Osteocyte (in vitro differentiated cells): ENCODE measurements around the gene PLA2G2D. TPM values are rescaled to one million over a fixed set of nuclear protein-coding genes. Genes with fewer than 3 reads are reported as not detected.

ENCODE experiments used
- DNase-seq: peaks from one replicate; pipeline ENCODE4 v3.0.0; 2021; ENCODE audit warnings: mixed read lengths; ENCODE audit not compliant: unreplicated experiment; ENCODE audit errors: extremely low spot score
- H3K27ac Mint-ChIP-seq: one replicate; pipeline ENCODE4 v1.8.0; 2021; ENCODE audit warnings: mild to moderate bottlenecking, mixed read lengths; ENCODE audit not compliant: unreplicated experiment
- H3K27me3 Mint-ChIP-seq: one replicate; pipeline ENCODE4 v1.8.0; 2021; ENCODE audit warnings: mixed read lengths; ENCODE audit not compliant: unreplicated experiment
- H3K36me3 Mint-ChIP-seq: one replicate; pipeline ENCODE4 v1.8.0; 2021; ENCODE audit warnings: mixed read lengths; ENCODE audit not compliant: unreplicated experiment
- H3K4me1 Mint-ChIP-seq: one replicate; pipeline ENCODE4 v1.8.0; 2021; ENCODE audit warnings: mixed read lengths; ENCODE audit not compliant: unreplicated experiment
- H3K4me3 Mint-ChIP-seq: one replicate; pipeline ENCODE4 v1.8.0; 2021; ENCODE audit warnings: mild to moderate bottlenecking, moderate library complexity, mixed read lengths; ENCODE audit not compliant: unreplicated experiment
- H3K9me3 Mint-ChIP-seq: one replicate; pipeline ENCODE4 v1.8.0; 2021; ENCODE audit warnings: mixed read lengths; ENCODE audit not compliant: unreplicated experiment
- total RNA-seq: library from RNA; stranded (reverse); gene quantifications from 2 replicates; pipeline ENCODE4 v1.2.1, GENCODE V29; 2021
- TF ChIP-seq, protein P1 (sequence below): fragments of 200-600 bp; sonication (generic); IDR thresholded peaks from 2 replicates; pipeline ENCODE4 v1.5.0; 2021; ENCODE audit warnings: antibody characterized with exemption, mild to moderate bottlenecking, moderate library complexity

The PLA2G2D gene
- total RNA-seq, 1 donor from 2014 or later = not detected

DNA sequence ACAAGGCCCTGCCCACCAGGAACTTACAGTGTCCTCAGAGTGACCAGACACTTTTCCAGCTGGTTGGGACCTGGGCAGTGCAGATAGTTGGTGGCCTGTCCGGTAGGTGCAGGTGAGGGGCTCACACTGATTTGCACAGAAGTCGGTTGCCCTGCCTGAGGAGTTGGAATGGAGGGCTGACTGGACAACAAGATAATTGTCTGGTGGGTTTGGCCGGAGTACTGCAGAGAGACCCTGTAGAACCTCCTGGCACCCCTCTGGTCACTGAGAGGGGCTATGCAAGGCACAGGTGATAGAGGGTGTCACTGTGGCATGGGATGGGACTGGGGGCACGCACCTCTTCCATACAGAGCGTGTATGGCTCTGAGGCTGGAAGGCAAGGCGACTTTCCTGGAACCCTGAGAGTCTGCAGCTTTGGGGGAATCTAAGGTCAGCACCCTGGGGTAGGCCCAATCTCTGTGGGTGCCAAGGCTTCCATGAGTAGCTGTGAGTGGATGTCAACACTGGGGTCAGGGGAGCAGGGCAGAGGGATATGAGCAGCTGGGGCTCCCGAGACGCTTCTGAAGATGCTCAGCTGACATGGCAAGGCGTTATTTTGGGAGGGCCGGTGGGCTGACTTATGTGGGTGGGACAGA is 7.6 kb upstream of the PLA2G2D start:
- TF ChIP-seq, protein P1, sequence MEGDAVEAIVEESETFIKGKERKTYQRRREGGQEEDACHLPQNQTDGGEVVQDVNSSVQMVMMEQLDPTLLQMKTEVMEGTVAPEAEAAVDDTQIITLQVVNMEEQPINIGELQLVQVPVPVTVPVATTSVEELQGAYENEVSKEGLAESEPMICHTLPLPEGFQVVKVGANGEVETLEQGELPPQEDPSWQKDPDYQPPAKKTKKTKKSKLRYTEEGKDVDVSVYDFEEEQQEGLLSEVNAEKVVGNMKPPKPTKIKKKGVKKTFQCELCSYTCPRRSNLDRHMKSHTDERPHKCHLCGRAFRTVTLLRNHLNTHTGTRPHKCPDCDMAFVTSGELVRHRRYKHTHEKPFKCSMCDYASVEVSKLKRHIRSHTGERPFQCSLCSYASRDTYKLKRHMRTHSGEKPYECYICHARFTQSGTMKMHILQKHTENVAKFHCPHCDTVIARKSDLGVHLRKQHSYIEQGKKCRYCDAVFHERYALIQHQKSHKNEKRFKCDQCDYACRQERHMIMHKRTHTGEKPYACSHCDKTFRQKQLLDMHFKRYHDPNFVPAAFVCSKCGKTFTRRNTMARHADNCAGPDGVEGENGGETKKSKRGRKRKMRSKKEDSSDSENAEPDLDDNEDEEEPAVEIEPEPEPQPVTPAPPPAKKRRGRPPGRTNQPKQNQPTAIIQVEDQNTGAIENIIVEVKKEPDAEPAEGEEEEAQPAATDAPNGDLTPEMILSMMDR = no peak
- no peak overlapping the region for H3K27ac Mint-ChIP-seq
- H3K4me3 Mint-ChIP-seq = no peak overlapping the region
- no peak for DNase-seq
- H3K4me1 Mint-ChIP-seq = no peaks in the 10 kb centered on the region
- no peaks in the 10 kb centered on the region for H3K36me3 Mint-ChIP-seq
- H3K27me3 Mint-ChIP-seq = peaks cover under 1% of the 10 kb centered on the region
- H3K9me3 Mint-ChIP-seq = peaks cover 6% of the 10 kb centered on the region

DNA sequence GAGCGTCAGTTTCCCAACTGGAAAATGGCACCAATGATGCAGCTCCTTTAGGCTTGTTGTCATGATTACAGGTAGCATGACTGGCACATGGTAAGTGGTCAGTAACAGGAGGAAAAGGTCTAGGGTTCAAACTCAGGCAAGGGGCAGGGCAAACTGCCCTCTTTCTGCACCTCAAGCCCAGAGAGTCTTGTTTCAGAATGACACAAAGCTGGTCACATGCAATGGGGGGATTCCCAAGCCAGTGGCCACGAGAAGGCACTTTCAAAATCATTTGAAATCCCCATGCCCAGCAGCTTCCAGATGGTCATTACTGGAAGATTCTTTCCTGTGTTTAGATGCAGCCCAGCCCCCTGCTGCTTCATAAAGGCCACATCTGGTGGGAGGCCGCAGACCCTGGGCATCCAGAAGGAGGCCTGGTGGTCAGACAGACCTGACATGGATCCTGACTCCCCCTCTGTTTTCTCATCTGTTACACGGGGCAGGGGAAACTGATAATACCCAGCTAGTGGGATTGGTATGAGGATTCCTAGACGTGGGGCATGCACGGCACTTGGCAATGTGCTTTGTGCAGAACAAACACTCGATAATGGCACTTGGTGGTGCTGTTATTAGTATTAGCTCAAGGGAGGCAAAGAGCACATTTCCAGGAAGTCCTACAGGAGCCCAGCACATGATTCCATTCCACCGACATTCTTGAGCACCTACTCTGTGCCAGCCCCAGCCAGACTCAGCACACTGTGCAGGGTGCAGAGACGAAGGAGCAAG is 6.9 kb upstream of the PLA2G2D start:
- TF ChIP-seq, protein P1 = no peak
- H3K9me3 Mint-ChIP-seq = peaks cover 6% of the 10 kb centered on the region
- no peaks in the 10 kb centered on the region for H3K4me1 Mint-ChIP-seq
- DNase-seq = no peak
- H3K4me3 Mint-ChIP-seq = no peak overlapping the region
- H3K27ac Mint-ChIP-seq = no peak overlapping the region
- H3K36me3 Mint-ChIP-seq = no peaks in the 10 kb centered on the region
- no peaks in the 10 kb centered on the region for H3K27me3 Mint-ChIP-seq

DNA sequence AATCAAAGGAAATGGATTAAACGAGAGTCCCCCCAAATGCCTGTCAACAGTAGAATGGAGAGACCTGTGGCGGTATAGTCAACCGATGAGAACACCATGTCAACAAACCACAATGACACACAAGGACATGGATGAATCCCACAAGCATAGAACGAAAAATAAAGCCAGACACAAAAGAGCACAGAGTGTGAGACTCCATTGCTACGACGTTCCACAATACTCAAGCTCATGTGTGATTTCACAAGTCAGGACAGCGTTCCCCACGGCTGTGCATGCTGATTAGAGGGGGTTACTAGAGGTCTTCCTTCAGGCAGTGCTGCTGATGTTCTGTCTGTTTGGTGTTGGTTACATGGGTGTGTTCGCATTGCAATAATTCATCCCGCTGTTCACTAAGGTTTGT is 5.8 kb upstream of the PLA2G2D start:
- Mint-ChIP-seq H3K9me3 (peaks cover 6% of the 10 kb centered on the region), H3K36me3 (no peaks in the 10 kb centered on the region), H3K4me1 (no peaks in the 10 kb centered on the region), H3K27ac (no peak overlapping the region), H3K27me3 (peaks cover under 1% of the 10 kb centered on the region), H3K4me3 (no peak overlapping the region)
- no peak for DNase-seq
- TF ChIP-seq, protein P1 = no peak

DNA sequence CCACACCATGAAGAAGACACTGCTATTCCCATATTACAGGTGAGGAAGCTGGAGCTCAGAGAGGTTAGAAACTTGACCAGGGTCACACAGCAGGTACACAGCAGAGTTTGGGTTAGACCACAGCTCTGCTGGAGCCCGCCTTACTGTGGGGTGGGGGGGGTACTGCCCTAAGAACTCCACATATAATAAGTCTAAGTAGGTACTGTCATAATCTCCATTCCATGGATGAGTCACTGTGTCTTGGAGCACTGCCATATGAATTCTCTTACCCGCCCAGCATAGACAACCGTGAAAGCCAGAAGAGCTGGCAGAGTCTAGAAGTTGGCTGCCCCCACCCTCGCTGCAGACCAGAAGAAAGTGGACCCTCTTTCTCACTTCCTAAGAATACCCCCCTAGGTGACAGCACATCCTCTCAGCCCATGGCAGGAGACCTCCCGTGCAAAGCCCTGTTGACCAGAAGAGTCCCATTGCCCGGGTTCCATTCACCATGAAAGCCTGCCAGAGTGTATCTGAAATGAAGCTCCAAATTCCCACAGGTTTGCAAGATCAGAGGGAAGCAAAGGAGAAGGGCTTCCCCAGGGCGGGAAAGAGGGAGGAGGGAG is 5.2 kb upstream of the PLA2G2D start:
- no peaks in the 10 kb centered on the region for H3K36me3 Mint-ChIP-seq
- H3K9me3 Mint-ChIP-seq = peaks cover under 1% of the 10 kb centered on the region
- TF ChIP-seq, protein P1 = no peak
- H3K27me3 Mint-ChIP-seq = peaks cover 4% of the 10 kb centered on the region
- H3K4me1 Mint-ChIP-seq = no peaks in the 10 kb centered on the region
- no peak overlapping the region for H3K4me3 Mint-ChIP-seq
- H3K27ac Mint-ChIP-seq = no peak overlapping the region
- DNase-seq = no peak
